HuH-7.5 (cell line): ENCODE results near the gene PLEKHM1.
"Not testable (repeated sequence)": the region's sequence is repeated elsewhere in the genome, so short reads cannot be mapped to it uniquely, and the experiment has no call there.

ENCODE experiments used
- DNase-seq: peaks from one replicate; pipeline ENCODE4 v3.0.0; 2011; ENCODE audit warnings: low spot score

PLEKHM1 gene

DNA sequence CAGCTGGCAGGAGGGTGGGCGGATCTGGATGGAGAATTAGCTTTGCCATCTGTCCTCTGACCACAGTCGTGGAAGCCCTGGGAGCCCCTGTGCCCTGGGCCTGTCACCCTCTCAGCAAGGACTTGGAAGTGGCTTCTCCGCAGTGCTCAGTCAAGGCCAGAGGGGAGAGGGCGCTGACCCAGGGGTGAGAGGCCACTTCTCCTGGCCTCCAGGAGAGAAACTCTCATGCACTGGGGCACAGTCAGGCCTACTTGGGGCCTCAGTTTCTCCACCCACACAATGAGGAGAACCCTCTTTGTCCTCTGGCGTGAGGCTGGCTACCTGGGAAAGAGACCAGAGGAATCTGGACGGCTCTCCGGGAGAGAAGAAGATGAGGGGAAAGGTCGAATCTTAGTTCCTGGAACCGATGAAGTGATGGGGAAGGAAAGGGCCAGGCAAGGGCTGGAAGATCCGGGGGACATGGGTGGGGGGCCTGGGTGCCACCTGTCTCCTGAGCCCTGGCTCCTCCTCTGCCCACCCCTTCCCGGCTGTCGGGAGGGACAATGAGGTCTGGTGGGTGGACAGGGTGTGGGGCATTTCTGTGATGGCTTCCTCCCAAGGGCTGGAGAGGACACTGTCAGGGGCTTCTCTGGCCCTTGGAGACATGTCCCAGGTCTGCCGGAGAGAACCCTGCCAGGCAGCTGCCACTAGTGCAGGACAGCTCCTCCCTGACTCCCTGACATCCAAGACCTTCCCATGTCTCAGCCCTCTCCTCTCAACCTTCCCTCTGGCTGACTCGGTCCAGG lies 48.8 kb downstream of the PLEKHM1 start:
- no peak for DNase-seq

DNA sequence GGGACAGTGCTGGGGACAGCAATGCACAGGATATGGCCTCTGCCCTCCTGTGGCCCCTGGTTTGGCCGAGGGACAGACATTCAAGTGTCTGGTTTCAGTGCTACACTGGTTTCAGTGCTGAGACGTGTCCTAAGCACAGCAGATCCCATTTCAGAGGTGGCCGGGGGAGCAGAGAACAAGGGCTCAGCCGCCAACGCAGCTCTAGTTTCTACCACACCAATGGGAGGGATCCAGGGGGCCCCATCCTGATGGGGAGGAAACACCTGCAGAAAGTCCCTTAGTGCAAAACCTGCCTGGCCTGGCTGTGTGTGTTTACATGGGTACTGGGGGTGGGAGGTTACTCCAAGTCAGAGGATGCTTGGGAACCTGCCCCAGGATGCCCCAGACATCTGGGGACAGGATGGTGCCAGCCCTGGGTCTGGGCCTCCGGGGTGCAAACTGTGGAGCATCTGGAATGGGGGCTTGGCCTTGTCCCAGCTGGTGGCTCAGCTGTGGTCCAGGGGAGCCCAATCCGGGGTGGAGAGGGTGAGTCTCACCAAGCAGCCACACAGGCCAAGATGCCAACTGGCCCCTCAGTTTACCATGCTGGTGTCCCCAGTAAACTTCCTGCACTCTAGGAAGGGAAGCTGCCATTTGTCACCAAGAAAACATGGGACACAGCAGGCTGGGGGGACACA lies 49.5 kb downstream of the PLEKHM1 start:
- not testable (repeated sequence) for DNase-seq

DNA sequence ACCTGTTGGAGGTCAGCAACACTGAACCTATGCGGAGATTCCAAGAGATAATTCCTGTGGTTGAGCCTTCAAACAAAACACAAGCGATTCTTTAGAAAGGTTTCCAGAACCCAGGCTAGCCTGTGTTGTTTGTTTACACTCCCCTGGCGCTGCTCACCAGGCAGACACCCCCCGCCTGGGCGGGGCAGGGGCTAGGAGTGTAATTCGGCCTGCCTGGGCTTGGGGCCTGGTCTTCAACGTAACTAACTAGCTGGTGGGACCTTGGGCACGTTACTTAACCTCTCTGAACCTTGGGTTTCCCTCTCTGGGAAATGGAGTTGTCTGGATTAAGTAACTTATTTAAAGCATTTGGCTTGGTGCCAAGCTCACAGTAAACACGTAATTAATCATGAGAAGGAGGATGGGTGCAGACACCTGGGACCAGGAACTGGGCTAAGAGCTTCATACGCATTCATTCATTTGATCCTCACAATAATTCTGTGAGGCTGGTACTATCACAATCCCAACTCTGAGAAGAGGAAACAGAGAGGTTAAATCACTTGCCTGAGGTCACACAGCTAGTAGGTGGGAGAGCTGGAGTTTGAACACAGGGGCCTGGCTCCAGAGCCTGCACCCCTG lies 50.3 kb downstream of the PLEKHM1 start:
- peak; percentile 45 for DNase-seq

DNA sequence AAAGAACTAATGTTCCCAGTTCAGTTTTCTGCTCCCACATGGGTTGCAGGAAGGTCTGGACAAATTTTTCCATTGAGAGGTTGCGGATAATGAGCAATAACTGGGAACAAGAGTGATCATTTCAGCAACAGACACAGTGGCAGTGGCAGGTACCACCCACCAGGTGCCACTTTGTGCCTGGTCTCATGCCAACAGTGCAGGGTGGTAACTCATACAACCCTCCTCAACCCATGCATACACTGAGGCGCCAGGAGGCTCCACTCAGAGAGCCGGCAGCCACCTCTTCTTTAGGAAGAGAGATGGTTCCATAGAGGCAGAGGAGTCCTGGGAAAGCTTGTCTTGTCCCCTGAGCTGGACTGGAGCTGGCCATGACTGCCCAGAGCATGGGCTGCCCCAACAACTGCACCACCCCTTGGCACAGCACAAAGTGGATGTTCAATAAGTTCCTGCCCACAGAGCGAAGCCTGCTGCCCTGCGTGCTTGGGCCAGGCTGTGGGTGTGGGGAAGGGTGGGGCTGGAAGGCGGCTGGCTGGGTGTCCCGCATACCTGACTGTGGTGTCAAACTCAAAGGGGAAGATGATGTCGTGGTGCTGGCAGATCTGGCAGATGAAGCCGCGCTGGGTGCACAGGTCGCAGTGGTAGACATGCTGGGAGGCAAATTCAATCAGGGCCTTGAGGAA lies 51.5 kb downstream of the PLEKHM1 start:
- DNase-seq: no peak

DNA sequence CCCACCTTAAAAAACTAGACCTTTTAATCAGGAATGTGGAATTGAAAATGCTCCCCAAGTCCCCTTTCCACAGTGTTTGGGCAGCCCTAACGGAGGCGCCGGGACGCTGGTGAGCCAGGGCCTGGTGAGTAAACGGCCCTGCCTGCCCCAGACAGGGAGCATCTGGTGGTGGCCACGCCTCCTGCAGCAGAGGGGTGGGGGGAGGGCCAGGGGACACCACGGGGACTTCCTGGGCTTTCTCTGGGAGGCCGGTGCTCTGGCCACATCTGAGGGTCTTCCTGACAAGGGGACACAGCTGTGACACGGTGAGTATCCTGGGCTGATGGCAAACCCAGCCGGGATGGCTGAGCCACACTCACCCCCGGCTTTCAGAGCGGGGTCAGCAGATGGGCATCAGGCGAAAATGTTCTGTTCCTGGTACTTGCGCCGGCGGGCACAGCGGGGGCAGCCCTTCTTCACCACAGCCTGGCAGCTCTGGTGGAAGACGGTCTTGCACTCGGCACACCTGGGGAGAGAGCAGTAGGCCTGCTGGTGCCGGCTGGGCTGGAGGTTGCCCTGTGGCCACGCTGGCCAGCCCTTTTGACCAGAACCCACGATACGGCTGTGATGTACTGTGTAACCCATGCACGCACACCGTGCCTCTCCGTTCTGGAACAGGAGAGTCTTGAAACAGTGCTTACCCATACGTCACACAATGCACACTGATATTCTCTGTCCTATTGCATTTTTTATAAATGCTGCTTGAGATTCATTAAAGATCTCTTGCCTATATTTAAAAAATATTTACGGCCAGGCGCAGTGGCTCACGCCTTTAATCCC lies 52.8 kb downstream of the PLEKHM1 start:
- no peak for DNase-seq

DNA sequence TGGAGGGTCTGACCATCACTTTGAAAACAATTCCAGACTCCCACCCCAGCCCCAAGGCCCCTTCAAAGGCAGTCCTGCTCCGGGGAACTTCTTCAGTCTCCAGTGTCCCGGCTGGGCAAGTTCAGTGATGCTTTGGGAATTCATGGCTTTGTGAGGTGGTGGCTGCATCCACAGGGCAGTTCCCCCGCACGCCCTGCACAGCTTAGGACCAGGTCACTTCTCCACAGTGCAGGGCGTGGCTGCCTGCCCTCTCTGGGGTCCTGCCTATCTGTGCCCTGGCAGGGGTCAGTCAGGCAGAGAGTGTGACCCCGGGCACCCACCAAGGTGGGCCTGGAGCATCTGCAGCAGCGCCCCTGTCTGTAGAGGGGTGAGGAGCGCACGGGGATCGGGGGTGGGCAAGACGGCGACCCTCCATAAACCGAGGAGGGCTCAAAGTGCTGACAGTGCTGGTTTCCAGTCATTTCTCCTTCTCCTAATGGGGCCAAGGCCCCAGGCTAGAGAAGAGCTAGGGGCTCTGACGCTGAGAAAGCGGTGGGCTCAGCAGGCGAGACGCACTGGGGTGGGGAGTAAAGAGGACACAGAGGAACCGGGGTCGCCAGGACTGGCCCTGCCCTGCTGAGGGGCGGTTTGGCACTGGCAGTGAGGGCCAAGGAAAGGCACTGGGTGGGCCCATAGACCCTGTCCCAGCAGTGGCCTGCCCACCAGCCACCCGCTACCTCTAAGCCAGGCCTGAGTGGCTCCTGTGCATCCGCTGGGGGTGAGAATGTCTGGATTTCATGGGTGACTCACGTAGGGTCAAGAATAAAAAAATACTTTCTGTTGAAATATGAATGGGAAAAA lies 53.7 kb downstream of the PLEKHM1 start:
- DNase-seq: no peak

DNA sequence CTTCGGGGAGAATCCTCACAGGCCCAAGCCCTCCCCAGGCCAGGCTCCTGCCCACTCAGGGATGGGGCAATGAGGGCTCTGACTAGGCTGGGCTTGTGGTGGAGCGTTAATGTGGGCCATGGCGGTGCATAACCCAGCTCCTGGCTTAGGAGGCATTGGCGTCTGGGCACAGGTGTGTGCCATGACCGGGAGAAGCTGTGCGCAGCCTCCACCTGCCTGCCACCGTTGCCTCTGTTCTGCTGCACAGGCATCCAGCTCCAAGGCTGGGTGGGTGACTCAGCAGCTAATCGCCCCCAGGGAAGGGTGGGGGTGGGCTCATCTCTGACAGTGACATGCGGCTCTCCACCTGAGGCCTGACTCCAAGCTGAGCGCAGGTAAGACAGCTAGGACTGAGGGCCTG lies 54.4 kb downstream of the PLEKHM1 start:
- DNase-seq: no peak

DNA sequence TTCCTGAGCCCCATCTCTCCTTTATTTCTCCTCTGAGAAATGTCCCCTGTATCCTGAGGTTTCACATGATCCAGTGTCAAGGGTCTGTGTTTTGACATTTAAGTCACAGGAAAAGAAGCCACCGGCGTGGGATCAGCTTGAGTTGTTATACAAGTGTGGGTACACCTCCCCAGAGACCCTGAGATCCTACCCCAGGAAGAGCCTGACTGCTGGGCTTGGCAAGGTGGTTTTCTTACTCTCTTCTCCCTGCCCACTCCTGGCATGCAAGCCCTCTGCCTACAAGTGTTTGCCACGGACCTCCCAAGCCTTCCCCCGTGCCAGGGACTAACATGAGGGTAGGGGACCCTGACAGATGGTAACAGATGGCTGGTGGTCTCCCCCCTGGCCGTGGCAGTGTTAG lies 55.0 kb downstream of the PLEKHM1 start:
- no peak for DNase-seq

DNA sequence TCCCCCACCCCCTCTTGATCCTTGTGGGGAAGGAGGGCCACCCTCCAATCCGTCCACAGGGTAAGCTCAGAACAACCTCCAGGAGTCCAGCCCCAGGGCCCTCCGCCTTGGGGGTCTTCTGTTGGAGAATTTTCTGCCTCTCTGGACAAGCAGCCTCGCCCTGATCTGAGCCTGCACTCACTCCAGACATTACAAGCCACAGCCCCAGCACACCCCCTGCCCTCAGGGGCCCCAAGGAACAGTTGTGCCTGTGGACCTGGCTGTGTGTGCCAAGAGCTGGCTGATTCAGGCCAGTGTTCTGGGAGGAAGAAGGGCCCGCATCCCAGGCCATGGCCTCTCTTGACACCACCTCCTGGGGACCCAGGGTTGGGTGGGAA lies 57.4 kb downstream of the PLEKHM1 start:
- no peak for DNase-seq

DNA sequence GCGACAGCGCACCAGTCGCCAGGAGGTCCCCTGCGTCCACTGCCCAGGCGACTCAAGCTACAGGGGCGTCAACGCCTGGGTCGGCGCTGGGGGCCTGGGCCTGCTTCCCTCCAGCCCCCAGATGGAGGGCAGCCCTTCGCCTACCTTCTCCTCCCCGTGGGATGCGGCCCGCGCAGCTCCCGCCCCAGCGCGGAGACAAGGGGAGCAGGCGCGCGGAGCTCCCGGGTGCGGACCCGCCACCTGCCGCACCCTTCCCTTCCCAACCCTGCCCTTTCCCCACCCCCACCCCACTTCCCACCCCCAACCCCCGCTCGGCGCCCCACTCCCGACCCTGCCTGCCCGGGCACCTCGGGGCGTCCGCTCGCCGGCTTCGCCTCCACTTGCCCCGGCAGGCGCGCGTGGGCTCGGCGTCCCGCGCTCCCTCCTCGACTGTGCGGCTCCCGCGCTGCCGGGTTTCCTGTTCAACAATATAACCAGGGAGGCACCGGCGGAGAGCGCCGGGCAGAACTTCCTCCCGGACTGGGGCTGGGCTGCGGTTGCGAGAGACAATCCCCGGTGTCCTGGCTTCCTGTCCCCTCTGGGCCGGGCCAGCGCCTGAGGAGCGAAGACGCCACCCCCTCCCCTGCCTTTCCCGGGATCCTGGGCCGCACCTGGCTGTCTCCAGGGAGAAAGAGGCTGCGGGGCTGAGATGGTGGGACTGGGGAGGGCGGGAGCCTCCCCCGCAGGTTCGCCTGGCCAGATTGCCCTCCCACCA lies 57.9 kb downstream of the PLEKHM1 start, which contains the start of gene ARHGAP27:
ARHGAP27 (minus strand) TSS at position 466 of the 754 bp plus-strand sequence. CDS start 2,591 bp downstream, outside the sequence.
- no peak for DNase-seq

DNA sequence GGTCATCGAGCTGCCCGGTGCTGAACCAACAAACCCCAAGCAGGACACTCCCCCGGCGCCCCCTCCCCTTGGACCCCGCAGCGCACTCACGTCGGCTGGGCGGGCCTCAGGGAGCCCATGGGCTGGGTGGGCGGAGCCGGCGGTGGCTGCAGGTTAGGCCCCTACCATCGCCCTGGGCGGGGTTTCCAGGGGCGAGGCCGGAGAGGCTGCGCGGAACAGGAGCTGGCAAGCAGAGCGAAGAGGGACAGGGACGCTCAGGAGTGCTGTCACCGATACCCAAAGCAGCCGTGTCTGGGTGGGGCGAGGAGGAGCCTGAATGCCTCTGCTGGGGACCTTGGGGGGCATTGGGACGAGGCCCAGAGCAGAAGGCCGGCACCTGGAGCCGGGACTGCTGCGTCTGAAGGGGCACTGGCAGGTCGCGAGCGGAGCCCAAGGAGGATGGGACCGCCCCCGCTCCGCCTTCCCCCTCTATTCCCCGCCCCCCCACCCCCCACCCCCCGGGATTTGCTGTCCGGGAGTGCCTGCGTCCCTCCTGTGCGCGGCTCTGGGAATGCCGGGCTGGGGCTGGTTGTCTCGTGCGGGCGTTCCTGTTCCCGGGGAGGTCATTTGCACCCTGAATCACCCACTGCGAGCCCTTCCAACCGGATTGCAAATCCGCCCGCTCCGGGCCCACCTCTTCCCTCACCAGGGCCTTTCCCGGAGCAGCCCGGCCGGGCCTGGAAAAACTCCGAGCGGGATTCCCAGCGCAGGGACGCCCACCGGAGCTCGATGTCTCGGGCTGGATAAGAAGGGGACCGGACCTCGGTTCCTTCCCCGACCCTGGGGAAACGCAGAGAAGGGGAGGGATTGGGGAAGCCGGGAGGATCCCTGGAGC lies 58.8 kb downstream of the PLEKHM1 start:
- DNase-seq: peak; percentile 99

DNA sequence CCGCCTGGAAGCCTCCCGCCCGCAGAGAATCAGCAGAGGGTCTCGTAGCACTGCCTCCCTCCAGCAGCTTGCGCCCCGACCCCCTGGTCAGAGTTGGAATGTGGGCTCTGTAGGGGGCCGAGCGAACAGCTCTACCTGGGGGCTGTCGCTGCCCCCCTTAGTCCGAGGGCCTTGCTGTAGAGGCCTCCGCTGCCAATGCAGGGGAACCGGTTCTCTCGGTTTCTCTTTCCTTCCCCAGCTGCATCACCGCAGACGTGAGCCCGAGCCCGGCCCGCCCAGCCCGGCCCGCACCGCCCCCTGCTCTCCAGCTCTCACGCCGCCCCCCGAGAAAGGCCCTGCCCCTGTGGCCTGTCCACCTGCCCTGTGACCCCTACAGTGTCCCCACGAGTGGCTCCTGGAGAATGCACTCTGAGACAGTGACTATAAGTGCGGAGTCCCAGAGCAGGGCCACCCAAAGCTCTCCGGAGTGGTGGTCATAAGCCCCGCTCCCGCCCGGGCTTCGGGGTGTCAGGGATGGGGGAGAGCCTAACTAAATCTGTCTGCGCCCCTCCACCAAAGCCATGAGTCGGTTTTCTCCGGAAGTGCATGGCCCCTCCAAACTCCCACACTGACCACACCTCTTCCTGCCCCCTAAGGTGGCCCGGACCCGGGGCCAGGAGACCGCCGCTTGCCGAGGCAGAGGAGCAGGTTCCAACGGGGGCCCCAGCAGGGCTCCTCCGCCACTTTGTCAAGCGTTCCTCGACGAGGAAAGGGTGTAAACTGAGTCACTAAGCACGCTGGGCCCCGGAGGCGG lies 59.6 kb downstream of the PLEKHM1 start:
- peak; percentile 63 for DNase-seq

DNA sequence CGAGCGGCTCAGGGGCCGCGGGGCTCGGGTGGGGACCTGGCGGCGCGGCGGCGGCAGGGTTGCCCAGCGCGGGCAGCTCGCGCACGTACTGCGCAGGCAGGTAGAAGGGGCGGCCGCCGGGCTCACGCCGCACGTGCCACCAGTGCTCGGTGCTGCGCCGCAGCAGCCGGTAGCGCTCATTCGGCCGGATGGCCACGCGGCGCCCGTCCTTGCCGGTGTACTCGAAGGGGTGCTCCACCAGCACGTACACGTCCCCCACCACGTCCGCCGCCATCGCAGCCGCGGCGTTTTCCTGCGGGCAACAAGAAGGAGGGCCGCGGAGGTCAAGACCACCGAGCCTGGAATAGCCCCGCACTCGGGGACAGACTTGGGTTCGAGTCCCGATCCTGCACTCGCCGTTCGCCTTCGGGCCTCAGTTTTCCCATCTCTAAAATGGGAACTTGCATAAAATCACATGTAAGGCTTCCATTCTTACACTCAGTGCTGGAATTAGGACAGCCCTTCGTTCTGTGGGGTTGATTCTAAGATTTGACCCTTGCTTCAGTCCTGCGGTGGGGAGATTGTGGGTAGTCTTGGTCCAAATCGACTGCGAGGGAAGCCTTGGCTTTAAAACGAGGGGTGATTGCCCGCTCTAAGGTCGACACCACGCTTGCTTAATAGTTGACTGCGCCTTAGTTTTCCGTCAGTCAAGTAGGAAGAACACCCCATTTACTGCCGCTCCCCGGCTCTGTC lies 60.3 kb downstream of the PLEKHM1 start:
- no peak for DNase-seq

DNA sequence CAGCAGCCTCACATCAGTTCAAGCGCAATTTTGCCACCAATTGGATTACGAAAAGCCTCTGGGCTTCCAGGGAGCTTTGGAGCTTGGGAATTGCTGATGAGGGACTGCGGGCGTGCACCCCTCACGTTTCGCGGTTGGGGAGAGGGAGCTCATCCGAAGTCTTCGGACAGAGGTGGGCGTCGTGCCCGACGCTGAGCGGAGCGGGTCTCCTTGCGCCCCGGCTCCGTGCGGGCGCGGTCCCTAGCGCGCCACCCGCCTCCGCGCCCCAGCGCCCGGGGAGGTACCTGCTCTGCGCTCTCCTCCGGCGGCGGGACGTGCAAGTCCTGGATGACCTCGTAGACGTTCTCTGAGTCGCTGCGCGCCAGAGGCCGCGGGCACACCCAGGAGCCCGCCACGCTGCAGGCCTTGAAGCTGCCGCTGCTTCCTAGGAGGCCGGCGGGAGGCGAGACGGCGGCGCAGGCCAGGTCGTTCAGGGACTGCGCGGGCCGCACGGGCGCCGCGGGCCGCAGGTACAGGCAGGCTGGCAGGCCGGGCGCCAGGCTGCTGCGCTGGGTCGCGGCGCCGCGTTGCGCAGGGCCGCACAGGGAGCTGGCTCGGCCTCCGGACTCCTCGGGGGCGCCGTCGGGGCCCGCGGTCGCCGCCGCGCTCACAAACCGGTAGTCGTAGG lies 61.0 kb downstream of the PLEKHM1 start:
- DNase-seq: no peak

DNA sequence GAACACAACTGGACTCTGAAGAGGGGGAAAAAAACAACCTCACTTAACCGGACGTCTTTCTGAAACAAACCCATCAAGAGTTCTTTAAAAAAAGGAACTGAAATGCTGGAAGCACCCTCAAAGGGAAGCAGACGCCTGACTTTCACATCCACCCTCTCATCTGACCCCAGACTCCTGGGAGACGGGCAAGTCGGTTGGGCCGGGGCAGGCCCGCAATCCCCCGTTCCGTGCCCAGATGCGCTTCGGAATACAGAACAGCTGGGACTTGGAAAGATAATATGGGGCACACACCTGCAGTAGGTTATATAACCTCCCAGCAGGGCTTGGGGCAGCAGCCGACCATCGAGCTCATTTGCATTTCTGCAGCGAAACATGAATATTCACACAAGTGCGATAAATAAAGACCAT lies 61.6 kb downstream of the PLEKHM1 start:
- no peak for DNase-seq

DNA sequence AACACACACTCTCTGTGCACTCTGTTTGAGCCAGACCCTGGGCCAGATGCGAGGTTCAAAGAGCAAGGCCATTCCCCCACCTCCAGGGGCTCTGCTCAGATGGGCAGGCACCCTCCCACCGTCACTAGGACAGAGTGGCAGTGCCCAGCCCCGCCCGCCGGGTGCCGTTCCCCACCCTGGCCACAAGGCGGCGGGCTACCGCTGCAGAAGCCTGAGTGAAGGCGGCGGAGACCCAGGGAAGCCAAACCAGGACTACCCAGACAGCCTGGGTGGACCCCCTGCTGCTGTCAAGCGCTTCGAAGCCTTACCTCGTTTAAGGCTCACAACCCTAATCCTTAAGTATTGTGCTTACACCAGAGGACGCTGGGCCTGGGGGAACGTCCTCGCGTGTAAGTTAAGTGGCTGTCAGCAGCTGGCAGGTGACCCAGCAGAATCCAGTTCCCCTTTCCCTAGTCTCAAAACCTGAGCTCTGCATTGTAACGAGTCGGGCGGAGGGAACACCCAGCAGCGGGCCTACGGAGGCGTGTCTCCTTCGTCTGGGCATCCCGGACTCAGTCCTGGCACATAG lies 62.4 kb downstream of the PLEKHM1 start:
- DNase-seq: peak; percentile 95
